ENCODE measurements around the gene IVL. TPM values are rescaled to one million over a fixed set of nuclear protein-coding genes. Genes with fewer than 3 reads are reported as not detected.

Gene IVL
- total and polyA plus RNA-seq, 2 donors from 2014 or later: not detected

- H3K9ac ChIP-seq (ENCODE audit: low read length in 3 of 3): no peak overlapping the region
- no peak for FAIRE-seq
These were observed 15.8 kb downstream of the IVL start for GRCh38 chr1:152924191-152924590.

GRCh38 chr1:152926091-152926490 lies 17.7 kb downstream of the IVL start:
- TF ChIP-seq CTCF (IDR thresholded peaks at IDR 0.05; ENCODE audit: borderline replicate concordance, extremely low read depth, insufficient read depth): peak; percentile 33
- no peak for FAIRE-seq
- H3K36me3 ChIP-seq (ENCODE audit: control insufficient read depth in 2 of 3, insufficient read depth in 3 of 3, low read length in 3 of 3): no peaks in the 10 kb centered on the region
- DNase-seq: no peak
- intact Hi-C loops (cut with DNase I): no loop called here
- H3K9me3 ChIP-seq (ENCODE audit: control insufficient read depth in 2 of 3, insufficient read depth in 1 of 3, low read length in 3 of 3): peaks cover 0 to 5% (median 0%) of the 10 kb centered on the region in 3 donors
- H3K4me1 ChIP-seq (ENCODE audit: control insufficient read depth in 2 of 3, insufficient read depth in 2 of 3, low read depth in 1 of 3, low read length in 3 of 3): no peaks in the 10 kb centered on the region
- H3K27me3 ChIP-seq (ENCODE audit: control insufficient read depth, insufficient read depth, low read length): no peaks in the 10 kb centered on the region
- H3K27ac ChIP-seq (ENCODE audit: low read depth in 2 of 2, low read length in 2 of 2): no peak overlapping the region
- no peak overlapping the region for H3K4me3 ChIP-seq (ENCODE audit: low read length in 3 of 3)
- no peak overlapping the region for H3K9ac ChIP-seq (ENCODE audit: low read length in 3 of 3)

More at GRCh38 chr1:152924191-152924590, 15.8 kb downstream of the IVL start:
- H3K4me3 ChIP-seq (ENCODE audit: low read length in 3 of 3): no peak overlapping the region
- no peaks in the 10 kb centered on the region for H3K27me3 ChIP-seq (ENCODE audit: control insufficient read depth, insufficient read depth, low read length)
- H3K27ac ChIP-seq (ENCODE audit: low read depth in 2 of 2, low read length in 2 of 2): no peak overlapping the region
- no peaks in the 10 kb centered on the region for H3K36me3 ChIP-seq (ENCODE audit: control insufficient read depth in 2 of 3, insufficient read depth in 3 of 3, low read length in 3 of 3)
- no peak for DNase-seq
- no peak for TF ChIP-seq CTCF (IDR thresholded peaks at IDR 0.05; ENCODE audit: borderline replicate concordance, extremely low read depth, insufficient read depth)
- no peaks in the 10 kb centered on the region for H3K4me1 ChIP-seq (ENCODE audit: control insufficient read depth in 2 of 3, insufficient read depth in 2 of 3, low read depth in 1 of 3, low read length in 3 of 3)
- H3K9me3 ChIP-seq (ENCODE audit: control insufficient read depth in 2 of 3, insufficient read depth in 1 of 3, low read length in 3 of 3): peaks cover 0 to 5% (median 0%) of the 10 kb centered on the region in 3 donors
- intact Hi-C loops (cut with DNase I): no loop called here

GRCh38 chr1:152928671-152929070 lies 20.3 kb downstream of the IVL start:
- no peak overlapping the region for H3K27ac ChIP-seq (ENCODE audit: low read depth in 2 of 2, low read length in 2 of 2)
- no peak overlapping the region for H3K9ac ChIP-seq (ENCODE audit: low read length in 3 of 3)
- H3K4me3 ChIP-seq (ENCODE audit: low read length in 3 of 3): no peak overlapping the region
- no peaks in the 10 kb centered on the region for H3K27me3 ChIP-seq (ENCODE audit: control insufficient read depth, insufficient read depth, low read length)
- H3K4me1 ChIP-seq (ENCODE audit: control insufficient read depth in 2 of 3, insufficient read depth in 2 of 3, low read depth in 1 of 3, low read length in 3 of 3): no peaks in the 10 kb centered on the region
- FAIRE-seq (no peak), DNase-seq (no peak)
- intact Hi-C loops (cut with DNase I): no loop called here
- peaks cover 0 to 5% (median 0%) of the 10 kb centered on the region in 3 donors for H3K9me3 ChIP-seq (ENCODE audit: control insufficient read depth in 2 of 3, insufficient read depth in 1 of 3, low read length in 3 of 3)
- H3K36me3 ChIP-seq (ENCODE audit: control insufficient read depth in 2 of 3, insufficient read depth in 3 of 3, low read length in 3 of 3): no peaks in the 10 kb centered on the region
- TF ChIP-seq CTCF (IDR thresholded peaks at IDR 0.05; ENCODE audit: borderline replicate concordance, extremely low read depth, insufficient read depth): no peak
